ENCODE data around the gene GFI1.
"Not testable (repeated sequence)": the region's sequence is repeated elsewhere in the genome, so short reads cannot be mapped to it uniquely, and the experiment has no call there.

Gene GFI1

GRCh38 chr1:92443893-92444292 lies 42.8 kb downstream of the GFI1 start:
- TF ChIP-seq, protein P1, sequence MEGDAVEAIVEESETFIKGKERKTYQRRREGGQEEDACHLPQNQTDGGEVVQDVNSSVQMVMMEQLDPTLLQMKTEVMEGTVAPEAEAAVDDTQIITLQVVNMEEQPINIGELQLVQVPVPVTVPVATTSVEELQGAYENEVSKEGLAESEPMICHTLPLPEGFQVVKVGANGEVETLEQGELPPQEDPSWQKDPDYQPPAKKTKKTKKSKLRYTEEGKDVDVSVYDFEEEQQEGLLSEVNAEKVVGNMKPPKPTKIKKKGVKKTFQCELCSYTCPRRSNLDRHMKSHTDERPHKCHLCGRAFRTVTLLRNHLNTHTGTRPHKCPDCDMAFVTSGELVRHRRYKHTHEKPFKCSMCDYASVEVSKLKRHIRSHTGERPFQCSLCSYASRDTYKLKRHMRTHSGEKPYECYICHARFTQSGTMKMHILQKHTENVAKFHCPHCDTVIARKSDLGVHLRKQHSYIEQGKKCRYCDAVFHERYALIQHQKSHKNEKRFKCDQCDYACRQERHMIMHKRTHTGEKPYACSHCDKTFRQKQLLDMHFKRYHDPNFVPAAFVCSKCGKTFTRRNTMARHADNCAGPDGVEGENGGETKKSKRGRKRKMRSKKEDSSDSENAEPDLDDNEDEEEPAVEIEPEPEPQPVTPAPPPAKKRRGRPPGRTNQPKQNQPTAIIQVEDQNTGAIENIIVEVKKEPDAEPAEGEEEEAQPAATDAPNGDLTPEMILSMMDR (IDR thresholded peaks at IDR 0.05; ENCODE audit: extremely low read depth, missing control alignments) = no peak
- no peak for DNase-seq (ENCODE audit: low spot score)

- TF ChIP-seq, protein P1 (IDR thresholded peaks at IDR 0.05; ENCODE audit: extremely low read depth, missing control alignments) = no peak
- DNase-seq (ENCODE audit: low spot score) = no peak
Measured at GRCh38 chr1:92442351-92442750, 44.4 kb downstream of the GFI1 start.

DNA sequence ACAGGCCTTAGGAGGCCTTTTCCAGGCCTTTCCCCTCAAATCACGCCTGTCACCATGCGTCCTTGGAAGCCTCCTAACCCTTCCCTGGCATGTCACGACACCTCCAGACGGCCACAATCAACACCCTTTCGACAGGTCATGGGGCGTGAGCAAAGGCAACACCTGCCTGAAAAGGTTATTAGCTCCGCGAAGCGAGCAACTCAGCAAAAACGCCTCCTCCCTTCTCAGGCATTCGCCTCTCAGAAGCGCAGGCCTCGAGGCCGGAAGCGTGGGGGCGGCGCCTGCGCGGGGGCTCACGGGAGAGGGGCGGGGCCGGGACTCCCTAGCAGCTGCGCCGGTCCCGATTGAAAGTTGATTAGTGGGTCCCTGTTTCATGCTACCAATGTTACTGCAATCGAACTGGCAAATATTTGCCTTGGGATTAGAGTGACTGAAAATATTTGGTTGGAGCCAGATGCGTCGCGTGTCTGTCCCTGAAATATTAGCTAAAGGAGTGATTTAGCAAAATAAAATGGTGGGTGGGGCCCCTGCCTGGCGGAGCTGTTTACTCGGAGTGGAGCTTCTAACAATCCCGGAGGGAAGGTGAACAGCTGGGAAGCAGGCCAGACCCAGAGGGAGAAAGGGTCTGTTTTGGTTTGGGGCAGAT lies 44.9 kb downstream of the GFI1 start:
- DNase-seq (ENCODE audit: low spot score) = no peak
- TF ChIP-seq, protein P1 (IDR thresholded peaks at IDR 0.05; ENCODE audit: extremely low read depth, missing control alignments) = no peak

DNA sequence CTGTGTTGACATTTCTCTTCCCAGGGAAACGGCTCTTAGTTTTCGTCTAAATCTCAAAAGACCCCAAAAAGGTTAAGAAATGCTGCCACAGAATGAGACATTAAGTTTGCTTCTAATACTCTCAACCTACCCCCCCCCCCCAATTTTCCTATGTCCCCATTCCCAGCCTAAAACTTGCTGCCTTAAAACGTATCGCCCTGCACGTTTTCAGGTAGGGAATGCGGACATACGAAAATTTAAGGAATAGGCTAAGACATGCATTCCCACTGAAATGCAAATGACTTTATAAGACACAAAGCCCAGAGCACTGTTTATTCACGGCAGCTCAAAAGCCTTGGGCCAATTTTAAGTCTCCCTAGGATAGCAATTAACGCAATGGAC lies 45.4 kb downstream of the GFI1 start:
- TF ChIP-seq, protein P1 (IDR thresholded peaks at IDR 0.05; ENCODE audit: extremely low read depth, missing control alignments) = no peak
- no peak for DNase-seq (ENCODE audit: low spot score)

- DNase-seq (ENCODE audit: low spot score) = no peak
- TF ChIP-seq, protein P1 (IDR thresholded peaks at IDR 0.05; ENCODE audit: extremely low read depth, missing control alignments) = no peak
Measured at GRCh38 chr1:92439291-92439690, 47.4 kb downstream of the GFI1 start.

- not testable (repeated sequence) for DNase-seq (ENCODE audit: low spot score)
Measured at GRCh38 chr1:92434572-92434971, 52.2 kb downstream of the GFI1 start.

DNA sequence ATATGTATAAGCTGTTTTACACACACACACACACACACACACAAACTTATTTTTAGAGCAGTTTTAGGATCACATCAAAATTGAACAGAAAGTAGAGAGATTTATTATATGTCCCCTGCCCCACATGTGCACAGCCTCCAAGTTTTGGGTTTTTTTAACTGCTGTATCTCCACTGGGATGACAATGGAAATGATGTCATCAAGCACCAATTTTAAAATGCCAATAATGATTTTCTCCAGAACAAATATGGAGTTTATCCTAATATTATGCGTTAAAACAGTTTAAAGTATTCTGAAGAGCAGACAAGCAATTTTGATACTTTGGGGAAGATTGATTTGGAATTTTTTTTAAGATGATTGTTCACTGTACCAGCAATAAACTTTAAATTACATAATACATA lies 56.7 kb downstream of the GFI1 start:
- TF ChIP-seq, protein P1 (IDR thresholded peaks at IDR 0.05; ENCODE audit: extremely low read depth, missing control alignments) = no peak
- no peak for DNase-seq (ENCODE audit: low spot score)

- DNase-seq (ENCODE audit: low spot score) = no peak
- TF ChIP-seq, protein P1 (IDR thresholded peaks at IDR 0.05; ENCODE audit: extremely low read depth, missing control alignments) = no peak
Measured at GRCh38 chr1:92425617-92426016, 61.1 kb downstream of the GFI1 start.
